Stimulated activated CD4-positive, alpha-beta T cell treated with anti-CD3 and anti-CD28 coated beads, Interleukin-1b, Interleukin-23, amount 100 ng/mL, for 24 hours (primary cell): Measurements from ENCODE around the gene RHOA.
A peak's percentile ranks its signal among the peaks of the same experiment; 100 is the strongest.
"Not testable (repeated sequence)": the region's sequence is repeated elsewhere in the genome, so short reads cannot be mapped to it uniquely, and the experiment has no call there.

Experiments
- DNase-seq, 4 experiments: peaks; one replicate each; pipeline ENCODE4 v3.0.0-alpha.2; 2020; ENCODE audit warnings: low read depth in 4 of 4, low spot score in 1 of 4

Gene RHOA

GRCh38 chr3:49371946-49372345 is 39.8 kb downstream of the RHOA start:
- DNase-seq, result no peak

GRCh38 chr3:49370585-49371290 is 41.0 kb downstream of the RHOA start:
- no peak for DNase-seq

GRCh38 chr3:49362561-49362960 is 49.2 kb downstream of the RHOA start:
- DNase-seq, result no peak

GRCh38 chr3:49359623-49360022 is 52.2 kb downstream of the RHOA start:
- DNase-seq, result no peak

- DNase-seq, result no peak
These were observed 52.9 kb downstream of the RHOA start for GRCh38 chr3:49358884-49359225.

GRCh38 chr3:49358217-49358883 is 53.4 kb downstream of the RHOA start, which contains the start of gene GPX1:
GPX1 (minus strand) TSS chr3:49358353; CDS start chr3:49358278, 75 bp downstream.
- peak; percentile 50 to 90 (median 66) for DNase-seq

GRCh38 chr3:49357443-49358216 is 54.1 kb downstream of the RHOA start:
- DNase-seq, result peak in 2 of 4 experiments; percentile 28 to 38

- not testable (repeated sequence) for DNase-seq
These were observed 54.7 kb downstream of the RHOA start for GRCh38 chr3:49357095-49357442.

- DNase-seq, result no peak
These were observed 58.8 kb downstream of the RHOA start for GRCh38 chr3:49352890-49353421.

GRCh38 chr3:49352281-49352680 is 59.5 kb downstream of the RHOA start:
- no peak for DNase-seq

- DNase-seq, result no peak
These were observed 60.2 kb downstream of the RHOA start for GRCh38 chr3:49351521-49352011.

- no peak for DNase-seq
These were observed 62.2 kb downstream of the RHOA start for GRCh38 chr3:49349348-49350114.

- not testable (repeated sequence) for DNase-seq
These were observed 63.4 kb downstream of the RHOA start for GRCh38 chr3:49348361-49348760.

- no peak for DNase-seq
These were observed 65.0 kb downstream of the RHOA start for GRCh38 chr3:49346797-49347251.

- no peak for DNase-seq
These were observed 68.6 kb downstream of the RHOA start for GRCh38 chr3:49343163-49343562.

- no peak for DNase-seq
These were observed 69.8 kb downstream of the RHOA start for GRCh38 chr3:49341996-49342395.

GRCh38 chr3:49339941-49340800 is 71.6 kb downstream of the RHOA start, which contains the start of gene USP4:
USP4 (minus strand) TSS chr3:49340053; CDS start chr3:49340024, 29 bp downstream.
- peak; percentile 78 to 95 (median 84) for DNase-seq

- DNase-seq, result peak in 1 of 4 experiments; percentile 7
These were observed 72.2 kb downstream of the RHOA start for GRCh38 chr3:49339581-49339940.

- no peak for DNase-seq
These were observed 77.7 kb downstream of the RHOA start for GRCh38 chr3:49333916-49334633.
